Endothelial cell of umbilical vein (primary cell): ENCODE measurements around the gene IFI44L. TPM values are rescaled to one million over a fixed set of nuclear protein-coding genes. Genes with fewer than 3 reads are reported as not detected.

ENCODE experiments used
- BruUV-seq: library from RNA; stranded (reverse); fragments of 400-500 nt; replicated peaks from 2 replicates; lab custom pipeline; 2021; lab: Mats Ljungman, UMichigan
- CTCF ChIA-PET: fragments of 300-600, 350-600 bp; sonication (Branson Sonifier 250); formaldehyde crosslinking; loops from one replicate; lab custom pipeline; 2021; ENCODE audit warnings: antibody characterized with exemption, inconsistent platforms; lab: Charles Lee
- POLR2A ChIA-PET: fragments of 300-600, 350-600 bp; sonication (Branson Sonifier 250); formaldehyde crosslinking; loops from one replicate; lab custom pipeline; 2021; ENCODE audit warnings: antibody characterized with exemption, inconsistent platforms; lab: Charles Lee
- DNase-seq: peaks from one replicate; pipeline ENCODE4 v3.0.0-alpha.2; 2011; ENCODE audit warnings: low read depth, low spot score
- FAIRE-seq: peaks from 2 replicates; lab custom pipeline; 2011; peaks lifted over from hg19 to GRCh38; lab: Jason Lieb, UNC
- H2AFZ ChIP-seq: 2 replicates; pipeline ENCODE4 v1.6.0; 2012; ENCODE audit warnings: low read depth, low read length, control low read depth, inconsistent platforms
- H3K27ac ChIP-seq: 2 replicates; pipeline ENCODE4 v1.5.1; 2011; ENCODE audit warnings: low read depth, mild to moderate bottlenecking, control low read depth, low read length, moderate library complexity; ENCODE audit not compliant: insufficient read depth
- H3K27me3 ChIP-seq, 2 experiments: 2 replicates each; pipeline versions ENCODE4 v1.6.0 to v1.6.1; 2011; ENCODE audit warnings: low read length in 2 of 2, mixed read lengths in 1 of 2; ENCODE audit not compliant: control insufficient read depth in 2 of 2, insufficient read depth in 2 of 2
- H3K36me3 ChIP-seq, 2 experiments: 2 replicates in 1 of 2; 3 replicates in 1 of 2; pipeline ENCODE4 v1.5.1; 2011; ENCODE audit warnings: low read length in 2 of 2, mild to moderate bottlenecking in 1 of 2, moderate library complexity in 1 of 2; ENCODE audit not compliant: control insufficient read depth in 2 of 2, insufficient read depth in 2 of 2; ENCODE audit errors: extremely low read depth in 1 of 2
- H3K4me1 ChIP-seq: 3 replicates; pipeline ENCODE4 v1.5.1; 2011; ENCODE audit warnings: mild to moderate bottlenecking, low read length; ENCODE audit not compliant: control insufficient read depth, insufficient read depth; ENCODE audit errors: extremely low read depth
- H3K4me2 ChIP-seq: 2 replicates; pipeline ENCODE4 v1.6.1; 2011; ENCODE audit warnings: low read length, control low read depth, mixed read lengths; ENCODE audit not compliant: insufficient read depth
- H3K4me3 ChIP-seq, 3 experiments: fragments of 200-600 bp in 1 of 3; sonication (generic), shearing (Covaris generic) in 1 of 3; replicated peaks in 1 of 3; 2 replicates each; pipeline ENCODE4 v1.5.1; 2011 to 2016; ENCODE audit warnings: control low read depth in 3 of 3, low read length in 3 of 3, mild to moderate bottlenecking in 2 of 3, inconsistent platforms in 1 of 3, low read depth in 1 of 3, moderate library complexity in 1 of 3; ENCODE audit not compliant: insufficient read depth in 1 of 3
- H3K79me2 ChIP-seq: 2 replicates; pipeline ENCODE4 v1.6.0; 2012; ENCODE audit warnings: low read length, inconsistent platforms; ENCODE audit not compliant: control insufficient read depth, insufficient read depth
- H3K9ac ChIP-seq: replicated peaks from 2 replicates; pipeline ENCODE3; 2011; ENCODE audit warnings: low read length, control low read depth; ENCODE audit not compliant: insufficient read depth; ENCODE audit errors: extremely low read depth
- H3K9me1 ChIP-seq: replicated peaks from 3 replicates; pipeline ENCODE4 v1.6.0; 2011; ENCODE audit warnings: mild to moderate bottlenecking, low read length; ENCODE audit not compliant: control insufficient read depth, insufficient read depth; ENCODE audit errors: extremely low read depth
- H3K9me3 ChIP-seq: replicated peaks from 2 replicates; pipeline ENCODE4 v1.5.1; 2012; ENCODE audit warnings: low read length, inconsistent platforms; ENCODE audit not compliant: control insufficient read depth, insufficient read depth
- H4K20me1 ChIP-seq: replicated peaks from 2 replicates; pipeline ENCODE3; 2011; ENCODE audit warnings: mild to moderate bottlenecking, low read length; ENCODE audit not compliant: control insufficient read depth, insufficient read depth; ENCODE audit errors: extremely low read depth
- CTCF ChIP-seq, 2 donors: IDR thresholded peaks; 1 replicate in 1 of 2; 2 replicates in 1 of 2; pipeline ENCODE4 v1.5.1; 2011; ENCODE audit warnings: low read length in 2 of 2, mild to moderate bottlenecking in 2 of 2, moderate library complexity in 2 of 2, control low read depth in 1 of 2, inconsistent platforms in 1 of 2, low read depth in 1 of 2; ENCODE audit not compliant: insufficient read depth in 1 of 2; ENCODE audit errors: extremely low read depth in 1 of 2
- EZH2 ChIP-seq: IDR thresholded peaks from 2 replicates; pipeline ENCODE4 v1.6.1; 2012; ENCODE audit warnings: borderline replicate concordance, low read depth, mild to moderate bottlenecking, moderate library complexity, low read length, inconsistent platforms; ENCODE audit not compliant: severe bottlenecking
- FOS ChIP-seq: IDR thresholded peaks from 2 replicates; pipeline ENCODE4 v1.6.1; 2011; ENCODE audit warnings: mild to moderate bottlenecking, low read length, moderate library complexity, borderline replicate concordance; ENCODE audit not compliant: insufficient read depth
- GATA2 ChIP-seq: IDR thresholded peaks from 2 replicates; pipeline ENCODE4 v1.7.0; 2011; ENCODE audit warnings: low read depth, mild to moderate bottlenecking, moderate library complexity, mixed read lengths, low read length; ENCODE audit not compliant: insufficient read length, insufficient read depth
- JUN ChIP-seq: IDR thresholded peaks from 2 replicates; pipeline ENCODE4 v1.6.1; 2011; ENCODE audit warnings: borderline replicate concordance, low read depth; ENCODE audit not compliant: insufficient read length, insufficient read depth
- MYC ChIP-seq: IDR thresholded peaks from one replicate; pipeline ENCODE4 v1.6.1; 2011; ENCODE audit warnings: mild to moderate bottlenecking, low read depth, low read length
- POLR2A ChIP-seq: IDR thresholded peaks from 2 replicates; pipeline ENCODE4 v1.6.1; 2012; ENCODE audit warnings: low read depth, mild to moderate bottlenecking, control low read depth, low read length
- POLR2AphosphoS5 ChIP-seq: IDR thresholded peaks from 2 replicates; pipeline ENCODE4 v1.6.1; 2012; ENCODE audit warnings: low read depth, mild to moderate bottlenecking, control low read depth, low read length, moderate library complexity; ENCODE audit not compliant: insufficient read depth
- dilution Hi-C: fragments of 300-500 bp; cut with MboI; formaldehyde crosslinking; loops from one replicate; pipeline ENCODE4 v1.15.0; 2019; ENCODE audit warnings: low sequenced_read_pairs; ENCODE audit not compliant: extremely low pct_ligation_motif_present
- intact Hi-C: fragments of 100-400 bp; cut with micrococcal nuclease; formaldehyde crosslinking; loops from one replicate; pipeline ENCODE4 v1.10.0; 2022
- polyA plus RNA-seq, 4 experiments: library from polyadenylated mRNA; depleted of rRNA in 3 of 4; stranded (reverse) in 3 of 4; unstranded in 1 of 4; fragments of >200 nt; gene quantifications; 2 replicates each; pipeline versions ENCODE4 v1.2.1 to v1.2.3, GENCODE V29; 2011 to 2012; ENCODE audit warnings: missing spikeins in 1 of 4
- total RNA-seq: library from RNA; stranded (reverse); gene quantifications from 2 replicates; pipeline ENCODE4 v1.2.3, GENCODE V29; 2021
- TF ChIP-seq, protein P1 (sequence below): IDR thresholded peaks from 2 replicates; pipeline ENCODE4 v1.6.1; 2011; ENCODE audit not compliant: insufficient read depth, insufficient read length

The IFI44L gene
- total and polyA plus RNA-seq, 2 donors (not counting 3 experiments of a cell fraction or from before 2014, with no cell fraction given) = 2.8 to 2.9 TPM

- H3K9me1 ChIP-seq = no peaks in the 10 kb centered on the region
- no peak for TF ChIP-seq MYC
- TF ChIP-seq JUN = no peak
- no peak for TF ChIP-seq GATA2
- no peak for TF ChIP-seq EZH2
- no peak for TF ChIP-seq POLR2AphosphoS5
- no peak for TF ChIP-seq CTCF (IDR thresholded peaks at IDR 0.05; ENCODE audit: extremely low read depth in 1 of 2, insufficient read depth in 1 of 2, low read depth in 1 of 2, low read length in 2 of 2)
- TF ChIP-seq FOS = no peak
- TF ChIP-seq POLR2A = no peak
- TF ChIP-seq, protein P1, sequence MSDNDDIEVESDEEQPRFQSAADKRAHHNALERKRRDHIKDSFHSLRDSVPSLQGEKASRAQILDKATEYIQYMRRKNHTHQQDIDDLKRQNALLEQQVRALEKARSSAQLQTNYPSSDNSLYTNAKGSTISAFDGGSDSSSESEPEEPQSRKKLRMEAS = no peak
- H3K79me2 ChIP-seq = no peaks in the 10 kb centered on the region
- dilution Hi-C loops (no loop called here), intact Hi-C loops (no loop called here)
- H3K27ac ChIP-seq = no peak overlapping the region
- no TSS peak for BruUV-seq
- H3K4me2 ChIP-seq = no peak overlapping the region
- ChIA-PET CTCF (interaction anchor here (0.5 to 6.5 kb wide), 4 partner anchors 52 to 541 kb away, joined by 3 to 107 read pairs (median 3); partner anchors contain the start of gene IFI44L), POLR2A (no interaction called here)
- no peak overlapping the region for H3K9ac ChIP-seq
- no peak overlapping the region for H3K4me3 ChIP-seq
- no peaks in the 10 kb centered on the region for H3K9me3 ChIP-seq
- no peak overlapping the region for H2AFZ ChIP-seq
- H3K4me1 ChIP-seq = no peaks in the 10 kb centered on the region
- H3K36me3 ChIP-seq = no peaks in the 10 kb centered on the region
- FAIRE-seq = no peak
- no peak for DNase-seq
- no peaks in the 10 kb centered on the region for H4K20me1 ChIP-seq
- H3K27me3 ChIP-seq = peaks cover 0 to 3% of the 10 kb centered on the region in 2 experiments
These were observed 52.2 kb downstream of the IFI44L start for GRCh38 chr1:78672428-78672827.
